HG02938 (cell line): ENCODE measurements around the gene XXYLT1.

Source experiments
- ATAC-seq: cut with Tn5 transposase; IDR thresholded peaks from one replicate; pipeline ENCODE4 v1.9.1; 2021; ENCODE audit warnings: mild to moderate bottlenecking, moderate library complexity; ENCODE audit not compliant: unreplicated experiment

Gene XXYLT1

DNA sequence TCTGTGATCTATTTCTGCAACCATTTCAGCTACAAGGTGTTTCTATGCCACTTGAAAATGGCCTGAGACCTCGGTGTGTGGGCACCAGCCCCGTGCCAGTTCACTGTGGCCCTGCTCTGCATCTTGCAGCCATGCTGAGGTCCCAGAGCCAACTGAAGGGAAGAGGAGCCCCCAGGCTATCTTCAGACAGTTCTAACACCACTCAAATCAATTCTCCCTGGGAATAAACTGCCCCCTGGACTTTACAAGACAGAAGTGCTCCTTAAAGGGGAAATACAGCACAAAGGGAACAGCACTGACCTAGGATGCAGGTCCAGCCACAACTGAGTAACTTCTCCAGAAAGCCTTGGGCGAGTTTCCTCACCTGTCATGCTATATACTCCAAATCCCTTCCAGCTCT, 3.9 kb downstream of the XXYLT1 start:
- ATAC-seq, result no peak

GRCh38 chr3:195266428-195266827, 4.5 kb downstream of the XXYLT1 start:
- no peak for ATAC-seq

- no peak for ATAC-seq
These were observed 5.5 kb downstream of the XXYLT1 start for GRCh38 chr3:195265363-195265976.

DNA sequence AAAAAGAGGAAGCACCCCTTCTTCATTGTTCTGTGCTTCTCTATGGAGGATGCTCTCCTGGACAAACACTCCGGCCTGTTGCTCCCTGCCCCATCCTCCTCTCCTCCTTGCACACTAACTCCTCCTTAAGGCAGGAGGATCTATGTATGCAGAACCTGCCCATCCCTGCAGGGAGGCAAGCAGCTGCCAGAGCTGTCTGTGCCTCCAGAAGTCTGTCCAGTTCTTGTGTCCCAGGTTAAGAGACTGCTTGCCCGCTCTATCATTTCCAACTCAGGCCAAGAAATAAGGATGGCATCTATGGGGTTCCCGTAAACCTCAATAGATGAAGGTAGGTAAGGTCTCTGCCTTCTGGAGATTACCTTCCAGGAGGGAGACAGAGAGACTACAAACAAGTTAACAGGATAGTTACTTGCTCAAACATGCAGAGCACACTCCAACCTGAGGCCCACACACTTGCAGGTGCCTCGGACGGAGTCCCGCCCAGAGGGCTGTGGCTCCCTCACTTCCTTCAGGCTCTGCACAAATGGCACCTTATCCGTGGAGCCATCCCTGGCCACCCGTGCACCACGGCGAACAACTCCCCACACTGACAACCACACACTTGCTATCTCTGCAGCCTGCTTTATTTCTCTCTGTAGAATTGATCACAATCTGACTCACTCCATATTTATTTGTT, 6.9 kb downstream of the XXYLT1 start:
- ATAC-seq, result no peak

- no peak for ATAC-seq
These were observed 7.6 kb downstream of the XXYLT1 start for GRCh38 chr3:195263193-195263924.

GRCh38 chr3:195261925-195262324, 9.0 kb downstream of the XXYLT1 start:
- ATAC-seq, result no peak

GRCh38 chr3:195260280-195260905, 10.6 kb downstream of the XXYLT1 start:
- peak; percentile 30 for ATAC-seq

- ATAC-seq, result peak; percentile 73
These were observed 11.3 kb downstream of the XXYLT1 start for GRCh38 chr3:195259475-195260279.

GRCh38 chr3:195259154-195259474, 11.8 kb downstream of the XXYLT1 start:
- ATAC-seq, result no peak

DNA sequence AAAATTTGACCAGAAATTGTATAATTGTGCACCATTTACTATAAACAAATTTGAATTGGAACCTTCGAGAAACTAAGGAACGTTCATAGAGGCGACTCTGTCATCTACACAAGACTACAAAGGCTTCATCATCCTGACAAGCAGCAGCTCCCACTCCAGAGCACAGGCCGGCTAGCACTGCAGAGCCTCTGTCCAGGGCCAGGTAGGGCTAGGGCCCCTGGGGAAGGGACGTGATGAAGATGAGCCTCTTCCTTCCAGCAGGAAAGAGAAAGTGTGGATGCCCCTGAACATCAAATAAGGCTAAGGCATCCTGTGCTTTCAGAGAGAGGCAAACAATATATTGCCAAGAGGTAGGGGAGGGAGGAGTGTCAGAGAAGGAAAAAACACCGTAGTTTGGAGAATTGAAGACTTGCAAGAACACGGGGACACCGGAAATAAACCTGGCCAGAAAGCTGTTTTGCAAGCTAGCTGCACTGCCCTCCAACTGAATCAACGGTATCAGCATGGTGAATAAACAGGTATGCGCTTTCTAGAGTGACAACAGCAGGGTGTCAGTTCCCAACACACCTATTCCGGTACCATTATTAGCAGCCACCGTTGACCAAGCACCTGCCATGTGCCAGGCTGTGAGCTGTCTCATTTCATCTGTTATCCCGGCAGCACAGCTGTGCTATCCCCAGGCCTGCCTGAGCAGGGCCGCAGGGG, 12.4 kb downstream of the XXYLT1 start:
- no peak for ATAC-seq

GRCh38 chr3:195257454-195258448, 13.2 kb downstream of the XXYLT1 start:
- ATAC-seq, result no peak

DNA sequence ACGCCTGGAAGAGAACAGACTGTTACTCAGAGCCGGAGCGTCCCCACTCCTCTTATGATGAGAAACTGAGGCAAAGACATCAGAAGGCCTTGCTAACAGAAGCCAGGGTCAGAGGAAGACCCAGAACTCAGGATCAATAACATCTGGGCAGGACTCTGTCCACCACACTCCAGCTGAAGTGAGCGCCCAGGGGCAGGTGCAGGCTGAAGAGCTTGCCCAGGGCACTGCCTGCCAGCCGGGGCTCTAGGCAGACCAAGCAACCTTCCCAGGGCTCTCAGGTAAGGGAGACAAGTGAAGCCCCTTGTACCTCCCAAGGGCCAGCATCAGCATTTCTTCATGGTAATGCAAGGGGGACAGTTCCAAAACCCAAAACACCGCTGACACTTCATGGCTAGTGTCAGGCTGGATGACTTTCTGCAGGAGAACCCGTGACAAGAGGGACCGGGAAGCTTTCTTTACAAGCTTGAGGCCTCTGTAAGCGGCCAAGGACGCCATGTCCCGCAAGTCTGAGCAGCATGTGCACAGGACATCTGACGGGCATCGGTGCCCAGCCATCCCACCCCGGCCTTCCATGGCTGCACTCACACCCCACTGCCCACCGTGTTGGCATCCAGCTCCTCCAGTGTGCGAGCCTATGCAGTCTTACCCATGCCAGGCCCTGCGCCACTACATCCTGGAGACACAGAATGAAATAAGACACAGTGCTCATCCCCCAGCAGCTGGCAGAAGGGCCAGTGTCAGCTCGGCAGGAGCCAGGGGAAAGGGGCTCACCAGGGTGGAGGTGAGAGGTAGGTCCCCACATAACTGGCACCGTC, 14.1 kb downstream of the XXYLT1 start:
- ATAC-seq, result no peak

DNA sequence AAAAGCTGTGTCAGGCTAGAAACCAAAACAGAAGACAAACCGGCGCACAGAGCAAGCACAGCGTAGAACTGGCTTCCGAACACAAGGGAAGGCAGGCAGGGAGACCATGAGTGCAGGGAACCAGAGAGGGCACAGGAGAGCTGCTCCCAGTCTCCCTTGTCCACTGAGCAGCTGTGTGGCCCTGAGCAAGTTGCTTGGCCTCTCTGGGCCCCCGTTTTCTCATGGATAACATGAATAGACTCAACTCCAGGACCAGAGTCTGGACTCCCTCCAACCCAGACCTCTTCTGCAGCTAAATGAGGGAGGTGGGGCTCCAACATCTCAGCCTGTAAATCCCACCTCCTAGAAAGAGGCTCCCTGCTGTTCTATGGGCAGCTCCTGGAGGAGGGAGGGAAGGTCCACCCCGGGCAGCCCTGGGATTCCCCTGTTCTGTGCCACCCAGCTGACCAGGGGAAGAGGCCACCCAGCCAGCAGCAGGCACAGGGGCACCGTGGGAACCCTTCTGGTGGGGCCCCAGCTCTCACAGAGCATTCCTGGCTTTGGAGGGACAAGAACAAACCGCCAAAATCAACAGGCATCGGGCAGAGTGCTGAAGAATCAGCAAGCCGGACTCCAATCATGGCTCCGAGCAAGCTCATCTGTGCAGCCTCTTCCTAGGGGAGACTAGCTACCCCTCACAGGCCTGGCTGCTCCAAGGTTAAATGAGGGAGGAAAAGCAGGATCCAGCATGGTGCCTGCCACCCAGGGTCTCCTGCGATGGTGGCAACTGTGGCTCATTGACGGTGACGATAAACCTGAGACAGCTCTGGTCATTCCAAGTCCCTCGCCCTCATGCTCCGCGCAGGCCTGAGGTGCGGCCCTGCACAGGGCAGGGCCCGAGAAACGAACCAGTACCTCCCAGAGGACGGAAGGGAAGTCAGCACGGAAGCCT, 15.1 kb downstream of the XXYLT1 start:
- no peak for ATAC-seq

GRCh38 chr3:195255176-195255500, 15.8 kb downstream of the XXYLT1 start:
- no peak for ATAC-seq

DNA sequence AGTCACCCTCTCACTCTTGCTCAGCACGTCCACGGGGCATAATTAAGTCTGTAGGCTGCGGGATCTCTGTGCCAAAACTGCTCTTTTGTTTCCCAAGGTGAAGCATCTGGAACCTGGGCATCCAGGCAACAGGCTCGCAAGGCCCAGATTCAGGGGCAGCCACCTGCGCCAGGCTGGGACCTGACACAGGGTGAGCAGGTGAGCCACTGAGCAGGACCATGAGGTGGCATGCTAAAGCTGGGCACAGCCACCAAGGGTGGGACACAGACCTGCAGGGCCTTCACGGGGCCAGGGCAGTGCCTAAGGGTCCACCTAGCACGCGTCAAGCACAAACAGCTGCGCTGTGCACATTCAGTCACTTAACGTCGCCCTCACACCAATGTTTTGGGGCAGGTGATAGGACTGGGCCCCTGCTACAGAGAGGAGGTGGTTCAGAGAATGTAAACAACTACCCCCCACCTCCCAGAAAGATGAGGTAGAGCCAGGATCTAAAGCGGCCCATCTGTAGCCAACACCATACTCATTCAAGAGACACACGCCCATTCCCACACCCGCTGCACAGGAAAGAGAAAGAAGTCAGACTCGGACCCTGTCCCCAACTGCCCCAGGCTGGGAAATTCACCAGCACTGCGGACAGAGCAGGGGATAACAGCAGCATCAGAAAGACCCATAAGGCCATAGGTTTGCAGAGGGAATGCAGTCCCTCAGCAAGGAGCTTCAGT, 16.3 kb downstream of the XXYLT1 start:
- ATAC-seq, result no peak

DNA sequence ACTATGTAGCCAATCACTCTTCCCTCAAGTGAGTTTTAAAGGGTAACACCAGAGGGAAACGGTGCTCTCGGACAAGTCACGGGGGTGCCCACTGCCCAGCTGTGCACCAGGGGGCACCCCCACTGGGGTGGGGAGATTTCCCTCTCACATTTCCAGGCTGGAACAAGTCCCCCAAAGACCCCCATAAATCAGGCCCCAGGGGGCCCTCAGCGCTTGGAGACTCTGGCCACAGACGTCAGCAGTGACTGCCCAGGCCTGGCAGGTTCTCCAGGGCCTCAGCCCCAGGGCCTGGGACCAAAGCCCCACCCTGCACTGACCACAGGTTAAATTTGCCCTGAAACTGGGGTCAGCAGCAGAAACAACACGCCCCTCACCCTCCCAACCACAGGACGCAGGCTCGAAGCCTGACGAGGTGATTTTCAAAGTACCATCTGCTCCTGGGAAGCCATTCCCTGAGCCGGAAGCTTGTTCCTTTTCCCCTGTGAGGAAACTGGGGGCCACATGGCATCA, 17.0 kb downstream of the XXYLT1 start:
- no peak for ATAC-seq
